Measurements from ENCODE around the gene BATF.

DNA sequence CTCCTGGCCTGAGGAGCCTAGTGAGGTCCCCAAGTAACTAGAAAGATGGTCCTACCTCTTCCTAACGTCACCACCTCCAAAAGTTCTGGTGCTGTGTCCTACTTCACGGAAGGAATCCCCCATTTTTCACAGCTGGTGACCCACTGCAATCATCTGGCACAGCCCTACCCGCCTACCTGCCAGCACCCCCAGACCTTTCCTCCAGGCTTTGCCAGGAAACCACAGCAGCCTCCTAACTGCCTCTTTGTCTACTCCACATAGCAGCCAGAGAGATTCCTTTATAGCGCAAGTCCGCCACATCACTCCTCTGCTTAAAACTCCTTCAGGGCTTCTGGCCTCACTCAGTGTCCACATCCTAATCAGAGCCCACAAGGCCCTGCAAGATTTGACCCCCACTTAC is 42.8 kb downstream of the BATF start:
- TF ChIP-seq, protein P1, sequence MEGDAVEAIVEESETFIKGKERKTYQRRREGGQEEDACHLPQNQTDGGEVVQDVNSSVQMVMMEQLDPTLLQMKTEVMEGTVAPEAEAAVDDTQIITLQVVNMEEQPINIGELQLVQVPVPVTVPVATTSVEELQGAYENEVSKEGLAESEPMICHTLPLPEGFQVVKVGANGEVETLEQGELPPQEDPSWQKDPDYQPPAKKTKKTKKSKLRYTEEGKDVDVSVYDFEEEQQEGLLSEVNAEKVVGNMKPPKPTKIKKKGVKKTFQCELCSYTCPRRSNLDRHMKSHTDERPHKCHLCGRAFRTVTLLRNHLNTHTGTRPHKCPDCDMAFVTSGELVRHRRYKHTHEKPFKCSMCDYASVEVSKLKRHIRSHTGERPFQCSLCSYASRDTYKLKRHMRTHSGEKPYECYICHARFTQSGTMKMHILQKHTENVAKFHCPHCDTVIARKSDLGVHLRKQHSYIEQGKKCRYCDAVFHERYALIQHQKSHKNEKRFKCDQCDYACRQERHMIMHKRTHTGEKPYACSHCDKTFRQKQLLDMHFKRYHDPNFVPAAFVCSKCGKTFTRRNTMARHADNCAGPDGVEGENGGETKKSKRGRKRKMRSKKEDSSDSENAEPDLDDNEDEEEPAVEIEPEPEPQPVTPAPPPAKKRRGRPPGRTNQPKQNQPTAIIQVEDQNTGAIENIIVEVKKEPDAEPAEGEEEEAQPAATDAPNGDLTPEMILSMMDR (IDR thresholded peaks at IDR 0.05; ENCODE audit: insufficient read depth, low read length), result no peak
- TF ChIP-seq, protein P2, sequence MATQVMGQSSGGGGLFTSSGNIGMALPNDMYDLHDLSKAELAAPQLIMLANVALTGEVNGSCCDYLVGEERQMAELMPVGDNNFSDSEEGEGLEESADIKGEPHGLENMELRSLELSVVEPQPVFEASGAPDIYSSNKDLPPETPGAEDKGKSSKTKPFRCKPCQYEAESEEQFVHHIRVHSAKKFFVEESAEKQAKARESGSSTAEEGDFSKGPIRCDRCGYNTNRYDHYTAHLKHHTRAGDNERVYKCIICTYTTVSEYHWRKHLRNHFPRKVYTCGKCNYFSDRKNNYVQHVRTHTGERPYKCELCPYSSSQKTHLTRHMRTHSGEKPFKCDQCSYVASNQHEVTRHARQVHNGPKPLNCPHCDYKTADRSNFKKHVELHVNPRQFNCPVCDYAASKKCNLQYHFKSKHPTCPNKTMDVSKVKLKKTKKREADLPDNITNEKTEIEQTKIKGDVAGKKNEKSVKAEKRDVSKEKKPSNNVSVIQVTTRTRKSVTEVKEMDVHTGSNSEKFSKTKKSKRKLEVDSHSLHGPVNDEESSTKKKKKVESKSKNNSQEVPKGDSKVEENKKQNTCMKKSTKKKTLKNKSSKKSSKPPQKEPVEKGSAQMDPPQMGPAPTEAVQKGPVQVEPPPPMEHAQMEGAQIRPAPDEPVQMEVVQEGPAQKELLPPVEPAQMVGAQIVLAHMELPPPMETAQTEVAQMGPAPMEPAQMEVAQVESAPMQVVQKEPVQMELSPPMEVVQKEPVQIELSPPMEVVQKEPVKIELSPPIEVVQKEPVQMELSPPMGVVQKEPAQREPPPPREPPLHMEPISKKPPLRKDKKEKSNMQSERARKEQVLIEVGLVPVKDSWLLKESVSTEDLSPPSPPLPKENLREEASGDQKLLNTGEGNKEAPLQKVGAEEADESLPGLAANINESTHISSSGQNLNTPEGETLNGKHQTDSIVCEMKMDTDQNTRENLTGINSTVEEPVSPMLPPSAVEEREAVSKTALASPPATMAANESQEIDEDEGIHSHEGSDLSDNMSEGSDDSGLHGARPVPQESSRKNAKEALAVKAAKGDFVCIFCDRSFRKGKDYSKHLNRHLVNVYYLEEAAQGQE (IDR thresholded peaks at IDR 0.05; ENCODE audit: insufficient replicate concordance, low read depth), result no peak
- no peak for TF ChIP-seq POLR2AphosphoS5 (IDR thresholded peaks at IDR 0.05; ENCODE audit: low read depth)

Data from HL-60 (cell line).